Dermis microvascular lymphatic vessel endothelial cell (primary cell): ENCODE measurements around the gene UGT1A1. TPM values are rescaled to one million over a fixed set of nuclear protein-coding genes. Genes with fewer than 3 reads are reported as not detected.

Source experiments
- DNase-seq, 2 donors: peaks; one replicate each; pipeline versions ENCODE4 v3.0.0 to v3.0.0-alpha.2; 2010; ENCODE audit warnings: low read depth in 2 of 2
- total RNA-seq: library from RNA; depleted of rRNA; stranded (reverse); fragments of >200 nt; gene quantifications from 2 replicates; pipeline ENCODE4 v1.2.1, GENCODE V29; 2014

Gene UGT1A1
- total RNA-seq, 1 donor from 2014 or later, result not detected

DNA sequence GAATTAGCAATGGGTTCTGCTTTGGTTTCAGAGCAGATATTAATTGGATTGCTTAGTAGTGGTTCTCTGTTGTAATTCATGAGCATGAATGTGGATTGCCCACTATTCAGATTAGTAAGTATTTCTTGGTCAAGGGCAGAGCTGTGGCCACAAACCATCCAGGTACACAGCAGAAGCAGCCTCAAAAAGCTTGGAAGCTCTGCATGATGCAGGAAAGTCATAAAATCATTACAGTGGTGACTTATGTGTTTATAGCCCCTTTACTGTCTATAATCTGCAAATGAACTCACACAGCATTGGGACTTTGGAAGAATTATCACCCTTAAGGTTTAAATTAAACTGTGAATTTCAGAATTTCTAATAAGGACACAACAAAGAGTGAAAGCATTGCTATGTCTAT lies 1.9 kb upstream of the UGT1A1 start:
- no peak for DNase-seq

DNA sequence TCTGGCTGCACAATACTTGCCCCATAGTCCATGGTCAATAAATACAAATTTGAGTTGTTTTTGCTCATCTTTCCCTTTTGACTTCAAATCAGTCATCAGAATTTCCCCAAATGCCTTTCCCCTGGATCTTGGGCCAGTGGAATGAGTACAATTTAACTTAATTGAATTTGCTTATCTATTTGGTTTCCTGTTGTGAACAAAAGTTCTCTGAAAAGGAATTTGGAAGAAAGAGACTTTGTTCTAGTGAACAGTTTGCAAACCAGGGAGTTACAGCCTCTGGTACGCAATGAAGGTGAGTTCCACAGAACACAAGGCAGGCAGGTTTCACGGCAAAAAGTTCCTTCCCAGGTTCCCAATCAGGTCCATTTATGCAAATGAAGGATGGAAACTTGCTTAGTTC lies 1.2 kb upstream of the UGT1A1 start:
- no peak for DNase-seq

DNA sequence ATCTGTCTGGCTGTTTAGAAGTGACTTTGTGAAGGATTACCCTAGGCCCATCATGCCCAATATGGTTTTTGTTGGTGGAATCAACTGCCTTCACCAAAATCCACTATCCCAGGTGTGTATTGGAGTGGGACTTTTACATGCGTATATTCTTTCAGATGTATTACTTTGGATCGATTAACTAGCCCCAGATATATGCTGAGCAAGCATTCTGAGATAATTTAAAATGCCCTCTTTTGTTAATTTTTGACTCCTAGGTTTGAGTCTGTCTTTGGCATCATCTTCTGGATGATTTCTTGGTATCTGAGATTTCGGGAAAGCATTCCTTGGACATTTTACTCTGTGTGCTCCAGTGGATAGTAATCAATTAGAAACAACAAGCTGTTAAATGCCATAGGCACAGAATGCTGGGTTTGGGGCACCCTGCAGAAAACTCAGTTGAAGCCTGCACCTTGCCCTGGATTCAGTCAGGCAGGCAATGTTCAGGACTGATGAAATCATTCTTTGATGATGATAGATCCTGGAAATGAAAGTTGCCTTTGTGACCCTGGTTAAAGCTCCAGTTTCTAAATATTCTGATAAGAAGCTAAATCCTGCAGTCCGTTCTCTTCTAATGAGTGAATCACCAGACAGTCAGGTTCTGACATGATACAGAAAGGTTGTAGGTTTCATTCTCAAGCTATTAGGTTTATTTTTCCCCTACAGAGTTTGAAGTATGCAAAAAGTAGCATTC lies 1.1 kb downstream of the UGT1A1 start:
- DNase-seq, result no peak

DNA sequence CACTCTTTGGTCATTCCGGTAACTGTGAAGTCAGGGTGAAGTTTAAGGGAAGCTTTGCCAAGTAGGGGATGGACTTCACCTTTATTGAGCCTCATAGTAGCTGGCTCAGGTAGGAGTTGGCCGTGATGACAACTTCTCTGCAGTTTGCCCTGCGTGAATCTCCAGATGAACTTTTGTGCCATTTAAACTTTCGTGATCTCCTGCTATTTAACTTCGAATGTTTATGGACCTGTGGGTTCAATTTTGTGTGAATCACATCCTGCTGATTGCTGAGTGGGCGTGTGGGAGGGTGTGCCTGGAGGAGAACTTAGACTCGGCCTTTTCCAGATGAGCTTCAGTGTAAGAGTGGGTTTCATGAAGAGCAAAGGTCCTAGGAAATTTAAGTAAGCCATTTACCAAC lies 4.2 kb downstream of the UGT1A1 start:
- no peak for DNase-seq

DNA sequence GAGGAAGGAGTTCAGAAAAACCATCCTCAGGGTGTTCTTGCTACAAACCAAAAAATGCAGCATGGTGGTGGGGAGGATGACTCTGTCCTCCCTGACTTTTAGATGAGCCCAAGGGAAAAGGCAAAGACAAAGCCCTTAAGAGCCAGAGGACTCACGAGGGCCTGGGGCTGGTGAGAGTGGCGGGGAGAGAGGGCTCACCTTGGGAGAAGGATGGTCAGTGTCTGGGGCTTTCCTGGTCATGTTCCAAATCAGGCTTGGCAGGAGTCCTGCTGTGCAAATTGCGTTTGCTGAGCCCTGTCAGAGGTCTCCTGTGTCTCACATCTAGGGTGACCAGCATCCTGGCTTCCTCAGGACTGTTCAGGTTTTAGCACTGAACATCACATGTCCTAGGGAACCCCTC lies 4.7 kb downstream of the UGT1A1 start:
- no peak for DNase-seq

DNA sequence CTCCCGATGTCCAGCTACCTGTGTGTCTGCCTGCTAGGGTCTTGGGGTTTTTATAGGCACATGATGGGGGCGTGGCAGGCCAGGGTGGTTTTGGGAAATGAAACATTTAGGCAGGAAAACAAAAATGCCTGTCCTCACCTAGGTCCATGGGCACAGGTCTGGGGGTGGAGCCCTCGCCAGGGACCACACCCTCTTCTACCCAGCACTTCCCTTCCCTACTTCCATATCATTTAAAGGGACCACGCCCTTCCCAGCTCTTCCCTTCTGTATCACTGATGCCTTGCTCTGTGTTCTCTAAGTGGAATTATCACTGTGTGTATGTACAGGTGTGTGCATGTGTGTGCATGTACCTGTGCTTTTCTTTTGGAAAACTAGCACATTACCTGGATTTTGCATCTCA lies 6.3 kb downstream of the UGT1A1 start:
- no peak for DNase-seq

DNA sequence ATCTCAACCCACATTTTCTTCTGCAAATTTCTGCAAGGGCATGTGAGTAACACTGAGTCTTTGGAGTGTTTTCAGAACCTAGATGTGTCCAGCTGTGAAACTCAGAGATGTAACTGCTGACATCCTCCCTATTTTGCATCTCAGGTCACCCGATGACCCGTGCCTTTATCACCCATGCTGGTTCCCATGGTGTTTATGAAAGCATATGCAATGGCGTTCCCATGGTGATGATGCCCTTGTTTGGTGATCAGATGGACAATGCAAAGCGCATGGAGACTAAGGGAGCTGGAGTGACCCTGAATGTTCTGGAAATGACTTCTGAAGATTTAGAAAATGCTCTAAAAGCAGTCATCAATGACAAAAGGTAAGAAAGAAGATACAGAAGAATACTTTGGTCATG lies 8.0 kb downstream of the UGT1A1 start:
- no peak for DNase-seq

DNA sequence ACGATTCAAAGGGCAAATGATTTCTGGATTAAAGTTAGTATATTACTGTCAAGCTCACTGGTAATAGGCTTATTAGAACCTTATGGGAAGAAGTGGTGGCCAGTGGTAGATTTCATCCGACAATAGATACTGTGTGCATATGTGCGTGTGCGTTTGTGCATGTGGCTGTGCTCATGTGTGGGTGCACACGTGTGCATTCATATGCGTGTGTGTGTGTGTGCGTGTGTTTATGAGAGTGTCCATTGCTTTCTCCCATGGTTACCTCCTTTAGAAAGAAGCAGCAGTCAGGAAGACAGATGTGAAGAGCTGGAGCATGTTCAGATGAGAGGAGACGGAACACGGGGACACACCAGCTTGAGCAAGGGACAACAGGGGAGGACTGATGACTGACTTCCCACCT lies 9.2 kb downstream of the UGT1A1 start:
- no peak for DNase-seq

DNA sequence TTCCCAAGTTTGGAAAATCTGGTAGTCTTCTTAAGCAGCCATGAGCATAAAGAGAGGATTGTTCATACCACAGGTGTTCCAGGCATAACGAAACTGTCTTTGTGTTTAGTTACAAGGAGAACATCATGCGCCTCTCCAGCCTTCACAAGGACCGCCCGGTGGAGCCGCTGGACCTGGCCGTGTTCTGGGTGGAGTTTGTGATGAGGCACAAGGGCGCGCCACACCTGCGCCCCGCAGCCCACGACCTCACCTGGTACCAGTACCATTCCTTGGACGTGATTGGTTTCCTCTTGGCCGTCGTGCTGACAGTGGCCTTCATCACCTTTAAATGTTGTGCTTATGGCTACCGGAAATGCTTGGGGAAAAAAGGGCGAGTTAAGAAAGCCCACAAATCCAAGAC lies 12.1 kb downstream of the UGT1A1 start:
- no peak for DNase-seq

DNA sequence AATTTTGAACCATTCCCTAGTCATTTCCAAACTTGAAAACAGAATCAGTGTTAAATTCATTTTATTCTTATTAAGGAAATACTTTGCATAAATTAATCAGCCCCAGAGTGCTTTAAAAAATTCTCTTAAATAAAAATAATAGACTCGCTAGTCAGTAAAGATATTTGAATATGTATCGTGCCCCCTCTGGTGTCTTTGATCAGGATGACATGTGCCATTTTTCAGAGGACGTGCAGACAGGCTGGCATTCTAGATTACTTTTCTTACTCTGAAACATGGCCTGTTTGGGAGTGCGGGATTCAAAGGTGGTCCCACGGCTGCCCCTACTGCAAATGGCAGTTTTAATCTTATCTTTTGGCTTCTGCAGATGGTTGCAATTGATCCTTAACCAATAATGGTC lies 12.5 kb downstream of the UGT1A1 start:
- DNase-seq, result no peak

DNA sequence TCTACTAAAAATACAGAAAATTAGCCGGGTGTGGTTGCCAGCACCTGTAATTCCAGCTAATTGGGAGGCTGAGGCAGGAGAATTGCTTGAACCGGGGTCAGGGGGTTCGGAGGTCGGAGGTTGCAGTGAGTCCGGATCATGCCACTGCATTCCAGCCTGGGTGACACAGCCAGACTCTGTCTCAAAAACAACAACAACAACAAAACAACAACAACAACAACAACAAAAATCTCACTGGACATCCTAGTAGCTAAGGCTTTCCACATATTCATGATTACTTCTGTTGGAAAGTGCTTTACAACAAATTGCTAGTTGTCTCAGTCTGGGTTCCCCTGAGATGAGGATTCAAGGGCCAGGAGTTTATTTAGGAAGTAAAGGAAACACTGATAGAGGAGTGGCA lies 13.8 kb downstream of the UGT1A1 start:
- DNase-seq, result no peak

DNA sequence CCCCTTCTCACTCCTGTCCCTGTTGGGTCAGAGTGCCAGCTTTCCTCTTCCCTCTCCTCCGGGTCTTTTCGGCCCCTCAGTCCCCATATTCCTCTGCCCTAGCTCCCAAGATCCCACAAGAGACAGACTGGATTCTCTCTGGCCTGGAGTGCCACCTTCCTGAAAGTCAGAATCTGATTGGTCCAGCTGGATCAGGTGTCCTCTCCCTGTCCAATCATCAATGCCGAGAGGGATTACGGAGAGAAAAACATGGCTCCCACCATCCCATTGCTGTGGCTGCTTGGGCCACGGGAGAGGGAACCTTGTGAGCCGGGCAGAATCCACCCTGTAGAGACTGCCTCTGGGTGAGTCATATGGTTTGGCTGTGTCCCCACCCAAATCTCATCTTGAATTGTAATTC lies 15.3 kb downstream of the UGT1A1 start:
- DNase-seq, result no peak

DNA sequence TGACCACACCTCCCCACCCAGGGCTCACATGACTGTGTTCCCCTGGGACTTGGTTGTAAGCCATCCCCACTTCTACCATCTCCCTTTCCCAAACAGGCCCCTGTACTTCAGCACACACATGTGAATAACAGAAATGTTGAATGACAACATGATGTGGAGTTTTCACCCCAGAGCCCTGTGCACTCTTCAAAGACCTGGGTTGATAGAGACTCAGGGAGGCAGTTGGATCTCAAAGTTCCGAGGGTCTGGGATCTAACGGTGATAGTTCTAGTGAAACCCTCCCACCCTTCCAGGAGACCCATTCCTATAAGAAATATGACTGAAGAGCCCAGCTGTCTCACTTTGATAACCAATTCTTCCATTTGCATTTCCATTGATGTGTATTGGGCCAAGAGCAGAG lies 18.0 kb downstream of the UGT1A1 start, which contains the start of gene MROH2A:
MROH2A (plus strand) TSS at position 301 of the 400 bp plus-strand sequence. CDS start 1,029 bp downstream, outside the sequence.
- no peak for DNase-seq

DNA sequence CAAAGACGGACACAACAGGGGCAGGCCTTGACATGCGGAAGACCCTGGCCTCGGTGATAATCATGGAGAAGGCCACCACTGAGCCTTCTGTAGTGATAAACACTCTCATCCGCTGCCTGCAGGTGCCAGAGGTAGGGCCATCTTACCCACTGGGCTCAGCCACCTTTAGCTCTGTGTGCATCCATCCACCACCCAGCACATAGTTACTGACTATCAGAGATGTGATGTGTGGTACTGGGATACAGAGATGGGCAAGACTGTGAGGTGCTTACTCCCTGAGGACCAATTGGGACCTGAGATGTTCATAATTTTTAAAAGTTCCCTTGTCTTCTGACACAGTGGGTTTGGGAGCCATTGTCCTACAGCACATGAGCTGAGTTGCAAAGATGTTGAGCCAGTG lies 19.7 kb downstream of the UGT1A1 start:
- DNase-seq, result no peak

DNA sequence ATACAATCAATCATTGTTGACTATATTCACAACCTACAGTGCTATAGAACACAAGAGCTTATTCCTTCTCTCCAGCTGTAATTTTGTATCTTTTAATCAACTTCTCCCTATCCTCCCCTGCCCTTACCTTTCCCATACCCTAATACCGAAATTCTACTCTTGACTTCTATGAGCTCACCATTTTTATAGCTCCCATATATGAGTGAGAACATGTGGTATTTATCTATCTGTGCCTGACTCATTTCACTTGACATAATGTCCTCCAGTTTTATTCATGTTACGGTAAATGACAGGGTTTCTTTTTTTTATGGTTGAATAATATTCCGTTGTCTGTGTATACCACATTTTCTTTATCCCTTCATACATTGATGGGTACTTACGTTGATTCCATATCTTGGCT lies 20.7 kb downstream of the UGT1A1 start:
- no peak for DNase-seq

DNA sequence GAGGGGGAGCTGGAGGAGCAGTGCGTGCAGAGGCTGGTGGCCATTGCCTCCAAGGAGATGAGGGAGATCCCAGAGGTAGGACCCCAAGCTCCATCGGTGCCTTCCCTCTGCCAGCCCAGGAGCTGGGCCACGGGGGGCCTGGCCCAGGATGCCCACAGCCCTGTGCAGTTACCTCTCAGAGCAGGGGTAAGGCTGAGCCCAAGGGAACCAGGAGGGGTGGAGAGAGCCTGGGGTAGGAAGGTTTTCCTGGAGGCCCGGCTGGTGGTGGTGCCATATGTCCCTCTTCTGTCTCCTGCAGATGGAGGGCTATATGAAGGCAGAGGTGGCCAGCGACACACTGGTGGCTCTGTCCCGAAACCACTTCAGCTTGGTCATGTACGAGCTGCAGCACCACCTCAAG lies 29.5 kb downstream of the UGT1A1 start:
- DNase-seq, result no peak

DNA sequence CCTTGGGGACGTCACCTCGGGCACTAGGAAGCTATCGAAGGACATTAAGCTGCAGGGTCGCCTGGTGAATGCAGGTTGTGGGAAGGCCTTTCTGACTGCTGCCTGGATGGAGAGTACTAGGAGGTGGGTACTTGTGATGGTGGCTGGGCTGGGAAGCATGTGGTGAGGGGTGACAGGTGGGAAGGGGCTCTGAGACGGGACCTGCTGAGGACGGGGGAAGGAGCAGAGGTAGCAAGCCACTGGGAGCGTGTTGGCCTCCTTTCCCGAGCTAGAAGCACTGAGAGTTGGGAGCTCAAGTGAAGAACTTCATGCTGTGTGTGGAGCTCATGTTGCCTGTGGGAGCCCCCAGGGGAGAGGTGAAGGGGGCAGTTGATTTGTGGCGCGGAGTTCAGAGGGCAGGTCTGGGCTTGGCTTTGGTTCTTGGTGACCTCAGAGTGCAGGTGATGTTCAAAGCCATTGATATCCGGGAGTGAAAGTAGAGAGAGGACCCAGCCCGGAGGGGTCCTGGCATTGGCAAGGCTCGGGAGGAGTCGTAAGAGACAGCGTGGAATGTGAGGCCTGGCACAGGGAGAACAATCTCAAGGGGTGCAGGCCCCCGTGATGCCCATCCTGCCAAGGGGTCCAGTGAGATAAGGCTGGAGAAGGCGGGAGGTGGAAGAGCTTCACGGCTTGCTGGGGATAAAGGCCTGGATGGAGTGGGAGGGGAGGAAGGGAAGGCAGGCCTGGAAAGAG lies 31.2 kb downstream of the UGT1A1 start:
- DNase-seq, result no peak

DNA sequence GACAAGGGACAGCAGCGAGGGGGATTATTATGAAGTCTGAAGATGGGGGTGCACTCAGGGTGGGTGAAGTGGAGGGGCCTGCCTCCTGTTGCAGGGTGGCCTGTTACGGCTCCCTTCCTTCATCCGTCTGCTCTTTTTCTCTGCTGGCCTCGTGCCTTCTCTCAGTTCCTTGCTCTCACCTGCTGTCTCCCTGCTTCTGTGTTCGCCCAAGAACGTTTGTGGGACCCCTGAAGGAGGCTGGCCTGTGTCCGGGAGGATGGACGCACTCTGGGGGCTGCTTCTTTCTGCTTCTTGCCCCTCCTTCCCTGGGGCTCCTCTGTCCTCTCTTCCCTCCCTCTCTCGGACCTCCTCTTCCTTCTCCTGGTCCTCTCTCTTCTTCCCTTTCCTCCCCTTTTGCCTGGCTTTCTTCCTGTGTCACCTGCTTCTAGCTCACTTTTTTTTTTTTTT lies 31.8 kb downstream of the UGT1A1 start:
- DNase-seq, result no peak

DNA sequence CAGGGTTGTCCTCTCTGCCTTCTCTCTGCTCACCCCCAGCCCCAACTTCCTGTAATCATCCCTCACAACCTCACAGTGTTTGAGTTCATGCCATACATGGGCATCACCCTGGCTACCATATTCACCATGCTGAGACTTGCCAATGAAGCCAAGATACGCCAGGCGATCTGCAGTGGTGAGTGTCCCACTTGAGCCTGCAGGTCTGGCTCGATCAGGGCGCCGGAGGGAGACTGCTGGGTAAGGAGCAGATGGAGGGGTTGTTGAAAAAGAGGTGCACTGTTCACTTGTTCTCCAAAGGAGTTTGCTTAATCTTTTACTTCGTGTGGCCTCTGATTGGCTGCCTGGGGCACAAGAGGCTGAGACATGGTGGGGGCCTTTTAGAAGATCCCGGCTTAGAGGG lies 32.6 kb downstream of the UGT1A1 start:
- DNase-seq, result no peak

DNA sequence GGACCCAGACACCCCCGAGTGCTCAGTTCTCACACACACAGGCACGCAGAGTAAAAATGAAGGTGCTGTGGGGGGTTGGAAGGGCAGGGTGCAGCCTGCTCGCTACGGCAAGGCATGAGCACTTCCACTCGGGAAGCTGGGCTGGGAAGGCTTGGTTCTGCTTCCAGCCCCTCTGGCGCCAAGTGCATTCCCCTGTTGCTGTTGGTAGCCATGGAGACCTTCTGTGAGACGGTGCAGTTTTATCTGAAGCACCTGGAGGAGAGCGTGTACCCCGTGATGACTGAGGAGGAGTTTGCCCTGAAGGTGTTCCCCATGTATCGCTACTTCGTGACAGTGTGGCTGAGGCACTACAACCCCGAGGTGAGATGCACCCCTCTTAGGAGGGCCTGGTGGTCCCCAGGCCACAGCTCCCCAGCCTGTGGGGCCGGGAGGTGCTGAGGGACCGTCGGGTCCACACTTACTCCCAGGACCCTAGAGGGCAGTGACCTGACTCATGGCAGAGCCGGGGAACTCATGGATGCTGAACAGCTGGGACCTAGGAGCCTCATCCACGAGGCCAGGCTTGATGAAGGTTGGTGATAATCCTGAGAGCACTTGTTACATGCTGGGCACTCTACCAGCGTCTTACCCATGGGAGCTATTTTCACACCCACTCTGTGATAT lies 33.5 kb downstream of the UGT1A1 start:
- no peak for DNase-seq

DNA sequence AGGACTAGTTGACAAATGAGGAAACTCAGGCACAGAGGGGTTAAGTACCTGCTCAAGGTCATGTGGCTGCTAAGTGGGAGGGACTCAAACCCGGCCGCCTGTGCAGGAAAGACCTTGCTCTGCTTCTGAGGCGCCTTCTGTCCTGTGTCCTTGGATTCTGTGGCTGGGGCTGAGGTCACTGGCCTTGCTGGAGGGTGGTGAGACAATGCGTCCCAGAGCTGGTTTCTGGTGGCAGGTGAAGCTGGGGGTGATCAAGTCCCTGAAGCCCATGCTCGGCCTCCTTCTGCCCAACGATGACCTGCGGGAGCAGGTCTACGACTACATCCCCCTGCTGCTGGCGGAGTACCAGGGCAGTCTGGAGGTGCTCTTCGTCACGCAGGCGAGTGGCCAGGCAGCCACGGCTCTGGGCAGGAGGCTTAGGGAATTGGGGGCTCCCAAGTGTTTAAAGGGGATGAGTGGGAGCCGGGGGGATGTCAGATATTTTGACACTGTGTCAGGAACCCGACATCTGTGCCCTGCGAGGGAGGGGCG lies 34.1 kb downstream of the UGT1A1 start:
- DNase-seq, result no peak

DNA sequence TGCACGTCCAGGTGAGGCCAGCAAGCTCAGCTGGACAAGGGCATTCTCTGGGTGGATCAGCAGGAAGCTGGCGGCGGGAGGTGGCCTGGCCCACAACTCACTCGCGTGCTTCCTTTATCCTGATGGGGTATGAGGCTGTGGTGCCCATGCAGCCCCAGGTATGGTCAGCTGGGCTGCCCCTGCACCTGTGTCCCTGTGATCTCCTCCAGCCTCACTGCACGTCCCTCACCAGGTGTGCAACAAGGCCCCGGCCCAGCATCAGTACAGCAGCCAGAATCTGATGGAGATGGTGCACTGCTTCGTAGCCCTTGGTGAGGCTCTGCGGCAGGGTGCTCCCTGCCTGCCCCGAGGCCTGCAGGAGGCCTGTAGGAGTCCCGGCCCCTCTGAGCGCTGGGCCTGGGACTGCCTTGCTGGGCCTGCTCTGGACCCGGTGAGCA lies 35.7 kb downstream of the UGT1A1 start:
- DNase-seq, result no peak
